Germinal center (tissue), 1 donor: ENCODE data around the gene ARFIP2.

Experiments used
- DNase-seq: peaks from one replicate; pipeline ENCODE4 v3.0.0; 2012; ENCODE audit warnings: mixed read lengths, low spot score

Gene ARFIP2

DNA sequence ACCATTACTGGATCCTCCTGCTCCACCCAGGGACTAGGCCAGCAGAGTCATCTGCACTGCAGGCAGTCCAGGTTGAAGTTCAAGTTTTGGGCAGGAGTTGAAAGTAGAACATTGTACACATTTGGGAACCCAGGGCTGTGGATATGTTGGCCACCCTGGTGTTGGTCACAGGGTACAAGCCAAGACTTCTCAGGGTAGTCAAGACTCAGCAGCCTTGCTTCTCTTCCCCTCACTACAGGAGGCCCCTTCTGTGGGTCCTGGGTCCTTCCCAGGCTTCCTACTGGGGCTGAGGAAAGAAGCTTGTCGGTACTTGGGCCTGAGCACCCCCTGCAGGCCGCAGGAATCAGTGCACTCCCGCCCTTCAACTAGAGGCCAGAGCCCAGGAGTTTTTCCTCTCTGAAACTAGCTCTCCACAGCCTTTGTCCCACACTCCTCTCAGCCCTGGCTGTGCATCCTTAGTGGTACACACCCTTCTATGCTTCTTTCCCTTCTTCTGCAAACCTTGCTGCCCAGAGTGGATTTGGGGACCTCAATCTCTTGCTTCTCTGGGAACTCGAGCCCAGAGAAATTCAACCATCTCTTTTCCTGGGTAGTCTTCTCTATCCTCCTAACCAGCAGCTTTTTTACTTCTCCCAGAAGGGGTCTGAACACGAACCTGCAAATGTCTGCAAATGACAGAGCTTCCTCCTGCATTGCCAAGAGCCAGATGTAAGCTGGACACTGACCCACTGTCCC, 37.7 kb downstream of the ARFIP2 start:
- peak; percentile 74 for DNase-seq

DNA sequence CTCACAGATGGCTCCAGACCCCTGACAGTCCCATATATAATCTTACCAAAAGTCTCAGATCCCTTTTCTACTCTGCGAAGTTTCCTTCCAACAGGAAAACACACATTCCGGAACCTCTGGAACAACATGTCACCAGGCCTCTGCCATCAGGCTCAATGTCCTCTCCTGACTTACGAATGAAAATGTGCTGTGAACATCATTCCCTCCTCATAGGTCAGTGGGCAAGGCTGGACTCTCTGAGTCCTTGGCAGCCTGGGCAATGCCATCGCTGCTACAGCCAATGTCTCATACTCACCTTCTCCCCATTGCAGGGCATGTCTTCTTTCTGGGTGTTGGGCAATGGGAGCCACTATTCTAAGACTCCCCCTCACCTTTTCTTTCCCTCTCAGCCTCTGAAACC, 38.7 kb downstream of the ARFIP2 start:
- DNase-seq, result no peak

DNA sequence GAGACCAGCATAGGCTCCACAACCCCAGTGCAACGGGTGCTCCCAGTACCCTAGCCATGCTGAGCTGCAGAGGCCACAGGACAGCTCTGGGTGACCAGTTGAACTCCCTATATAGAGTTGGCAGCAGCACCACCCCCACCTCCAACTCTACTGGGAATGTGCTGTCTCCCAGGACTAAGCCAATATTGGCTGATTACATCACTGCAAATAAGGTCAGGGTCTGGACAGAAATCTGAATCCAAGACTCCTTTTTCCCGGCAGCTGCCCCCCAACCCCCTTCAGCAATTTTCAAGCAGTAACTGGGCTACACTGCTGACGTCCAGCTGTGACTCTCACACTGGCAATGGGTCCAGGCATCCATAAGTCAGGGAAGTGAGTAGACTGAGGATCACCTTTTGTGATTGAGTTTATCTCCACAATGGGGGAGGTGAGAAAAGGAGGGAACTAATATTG, 40.2 kb downstream of the ARFIP2 start, which contains the start of gene HPX:
Gene HPX (minus strand): TSS at position 82 of the 453 bp plus-strand sequence. CDS start 24 bp downstream, at position 58.
- DNase-seq, result no peak

DNA sequence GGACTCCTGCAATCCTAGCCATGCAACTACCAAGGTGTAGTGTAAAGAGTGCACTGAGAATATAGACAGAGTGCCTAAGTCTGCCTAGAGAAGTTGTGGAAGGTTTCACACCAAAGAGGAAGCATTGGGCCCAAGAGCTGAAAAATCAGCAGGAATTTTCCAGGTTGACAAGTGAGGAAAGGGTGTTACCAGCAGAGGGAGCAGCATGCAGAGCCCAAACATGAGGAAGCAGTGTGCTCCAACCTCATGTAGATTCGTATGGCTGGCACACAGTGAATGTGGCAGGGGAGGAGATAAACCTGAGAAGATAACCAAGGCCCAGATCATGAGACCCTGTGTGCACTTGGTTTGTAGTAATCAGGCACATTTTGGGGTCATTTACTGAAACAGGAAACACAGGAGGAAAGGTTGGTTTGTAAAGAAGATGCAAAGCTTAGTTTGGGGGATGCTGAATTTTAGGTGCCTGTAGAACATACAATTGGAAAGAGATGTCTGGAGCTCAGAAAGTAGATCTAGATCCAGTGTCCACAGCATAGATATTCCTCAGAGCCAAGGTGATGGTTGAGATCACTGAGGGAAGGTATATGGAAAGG, 42.1 kb downstream of the ARFIP2 start:
- DNase-seq, result peak; percentile 44

DNA sequence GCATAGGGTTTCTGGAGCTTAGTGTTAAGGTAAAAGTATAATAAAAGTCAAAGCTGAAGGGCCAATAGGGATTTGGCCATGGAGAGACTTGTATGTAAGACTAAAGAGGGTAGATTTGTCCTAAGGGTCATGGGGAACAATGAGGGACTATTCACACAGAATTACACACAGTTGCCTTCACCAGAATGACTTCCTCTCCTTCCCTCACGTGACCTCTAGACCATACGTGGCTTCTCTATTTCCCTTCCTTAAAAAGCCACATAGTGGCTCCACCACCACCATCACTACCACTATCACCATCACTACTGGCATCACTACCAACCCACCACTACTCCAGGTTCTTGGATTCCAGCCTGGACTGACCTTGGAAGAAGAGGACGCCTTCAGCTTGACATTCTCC, 43.1 kb downstream of the ARFIP2 start:
- DNase-seq, result peak; percentile 23

DNA sequence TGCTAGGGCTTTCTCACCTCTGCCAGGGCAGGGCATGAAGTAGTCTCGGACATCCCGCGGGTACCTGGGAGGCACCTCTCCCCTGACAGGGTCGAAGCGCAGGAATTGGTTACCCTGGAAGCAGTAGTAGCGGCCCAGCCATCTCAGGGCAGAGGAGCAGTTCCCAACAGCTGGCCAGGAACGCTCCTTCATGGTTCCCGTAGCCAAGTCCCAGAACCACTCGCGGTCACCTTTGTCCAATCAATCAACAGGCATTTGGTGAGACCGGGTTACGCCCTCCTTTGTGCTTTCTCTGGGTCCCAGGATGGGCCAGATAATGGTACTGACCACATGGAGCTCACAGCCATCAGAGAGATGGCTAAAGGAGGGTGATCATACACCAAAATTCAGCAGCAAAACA, 43.7 kb downstream of the ARFIP2 start:
- DNase-seq, result no peak

DNA sequence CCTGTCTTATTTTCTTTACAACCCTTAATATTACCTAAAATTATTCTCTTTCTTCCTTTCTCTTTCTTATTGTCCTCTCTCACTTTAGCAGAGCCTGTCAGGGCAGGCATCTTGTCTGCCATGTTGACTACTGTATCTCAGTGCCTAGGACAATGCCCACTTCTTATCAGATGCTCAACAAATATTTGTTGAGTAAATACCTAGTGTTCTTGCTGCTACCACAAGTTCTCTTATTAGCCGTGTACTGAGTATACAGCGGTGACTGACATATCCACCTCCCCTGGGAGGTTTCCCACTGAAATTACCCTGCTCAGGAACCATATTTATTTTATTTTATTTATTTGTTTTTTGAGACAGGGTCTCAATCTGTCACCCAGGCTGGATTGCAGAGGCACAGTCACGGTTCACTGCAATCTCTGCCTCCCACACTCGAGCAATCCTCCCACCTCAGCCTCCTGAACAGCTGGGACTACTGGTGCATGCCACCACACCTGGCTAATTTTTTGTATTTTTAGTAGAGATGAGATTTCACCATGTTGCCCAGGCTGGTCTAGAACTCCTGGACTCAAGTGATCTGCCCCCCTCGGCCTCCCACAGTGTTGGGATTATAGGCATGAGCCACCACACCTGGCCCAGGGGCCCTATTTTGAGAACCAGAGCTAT, 47.0 kb downstream of the ARFIP2 start:
- DNase-seq, result peak; percentile 19

DNA sequence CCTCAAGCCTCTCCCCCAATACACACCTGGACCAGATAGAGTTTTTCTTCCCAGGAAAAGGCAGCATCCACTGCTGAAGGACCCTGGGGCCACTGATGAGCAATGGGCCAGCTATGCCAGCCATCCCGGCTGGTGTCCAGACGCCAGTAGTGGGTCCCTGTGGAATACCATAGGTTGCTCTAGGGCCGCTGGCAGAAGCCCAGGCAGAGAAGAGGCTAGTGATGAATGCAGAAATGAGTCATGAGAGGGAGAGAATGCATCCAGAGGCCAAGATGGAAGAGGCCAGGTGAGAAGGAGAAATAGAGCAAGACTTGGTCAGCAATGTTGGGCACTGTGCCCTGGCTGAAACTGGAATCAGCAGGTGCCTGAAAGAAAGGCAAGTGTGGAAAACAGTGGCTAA, 49.3 kb downstream of the ARFIP2 start:
- no peak for DNase-seq

DNA sequence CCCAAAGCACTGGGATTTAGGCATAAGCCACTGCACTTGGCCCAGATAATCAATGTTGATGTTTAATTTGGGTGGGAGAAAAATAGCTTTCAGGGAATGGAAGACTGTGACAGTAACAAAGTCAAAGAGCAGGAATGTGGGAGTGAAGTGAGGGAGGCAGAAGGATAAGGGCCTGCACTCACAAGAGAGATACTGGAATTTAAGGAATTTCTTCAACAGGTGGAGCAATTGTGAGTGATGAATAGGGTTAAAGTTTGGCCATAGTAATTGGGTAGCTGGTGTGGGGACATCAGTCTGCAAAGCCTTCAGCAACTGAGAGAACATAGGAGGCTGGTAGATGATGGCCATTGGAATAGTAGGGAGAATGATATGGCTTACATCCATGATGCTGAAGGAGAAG, 53.6 kb downstream of the ARFIP2 start:
- no peak for DNase-seq
